HG03521 (cell line): ENCODE data around the gene ITPR1.

Source experiments
- ATAC-seq: cut with Tn5 transposase; IDR thresholded peaks from one replicate; pipeline ENCODE4 v1.9.1; 2021; ENCODE audit warnings: mild to moderate bottlenecking, moderate library complexity; ENCODE audit not compliant: unreplicated experiment

The ITPR1 gene

DNA sequence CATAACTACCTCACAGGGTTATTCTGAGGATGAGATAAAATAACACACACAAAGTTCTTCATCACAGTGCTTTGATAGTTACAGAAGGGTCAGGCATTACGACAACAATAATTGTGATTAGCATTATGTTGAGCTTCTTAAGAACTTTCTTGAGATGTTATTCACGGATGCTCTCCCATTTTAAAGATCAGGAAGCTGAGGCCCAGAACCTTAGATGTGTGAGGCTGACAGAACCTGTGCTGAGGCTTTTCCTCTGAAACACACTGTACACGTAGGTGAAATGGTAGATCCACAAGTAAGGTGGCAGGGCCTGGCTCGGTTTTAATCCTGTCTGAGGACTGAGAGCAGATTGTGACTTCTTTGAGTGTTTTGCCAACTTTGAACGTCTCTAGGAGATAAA is 274.9 kb downstream of the ITPR1 start:
- no peak for ATAC-seq

DNA sequence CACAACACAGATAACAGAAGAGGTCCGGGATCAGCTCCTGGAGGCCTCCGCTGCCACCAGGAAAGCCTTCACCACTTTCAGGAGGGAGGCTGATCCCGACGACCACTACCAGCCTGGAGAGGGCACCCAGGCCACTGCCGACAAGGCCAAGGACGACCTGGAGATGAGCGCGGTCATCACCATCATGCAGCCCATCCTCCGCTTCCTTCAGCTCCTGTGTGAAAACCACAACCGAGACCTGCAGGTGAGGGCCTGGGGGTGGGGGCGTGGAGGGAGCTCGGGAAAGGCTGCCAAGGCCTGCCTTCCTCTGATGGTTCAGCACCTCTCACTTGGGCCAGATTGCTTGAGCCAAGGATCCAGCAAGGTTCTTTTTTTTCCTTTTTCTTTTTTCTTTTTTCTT is 275.4 kb downstream of the ITPR1 start:
- no peak for ATAC-seq

DNA sequence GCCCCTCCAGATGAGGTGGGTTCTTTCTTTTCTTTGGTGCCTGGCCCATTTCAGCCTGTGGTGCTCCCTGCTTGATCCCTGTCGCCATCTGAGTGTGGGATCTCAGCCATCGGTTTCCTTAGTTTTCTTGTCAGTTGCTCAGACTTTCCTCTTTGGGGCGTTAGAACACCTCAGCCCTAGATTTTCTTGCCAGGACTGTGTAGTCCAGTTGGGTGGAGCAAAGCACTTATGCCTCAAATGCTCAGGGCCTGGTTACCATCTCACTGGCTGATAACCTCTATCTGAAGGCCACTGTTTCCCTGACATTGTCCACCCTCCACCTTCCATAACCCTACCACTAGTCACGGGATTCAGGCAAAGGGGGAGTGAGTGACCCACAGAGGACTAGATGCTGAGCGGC is 277.4 kb downstream of the ITPR1 start:
- no peak for ATAC-seq

DNA sequence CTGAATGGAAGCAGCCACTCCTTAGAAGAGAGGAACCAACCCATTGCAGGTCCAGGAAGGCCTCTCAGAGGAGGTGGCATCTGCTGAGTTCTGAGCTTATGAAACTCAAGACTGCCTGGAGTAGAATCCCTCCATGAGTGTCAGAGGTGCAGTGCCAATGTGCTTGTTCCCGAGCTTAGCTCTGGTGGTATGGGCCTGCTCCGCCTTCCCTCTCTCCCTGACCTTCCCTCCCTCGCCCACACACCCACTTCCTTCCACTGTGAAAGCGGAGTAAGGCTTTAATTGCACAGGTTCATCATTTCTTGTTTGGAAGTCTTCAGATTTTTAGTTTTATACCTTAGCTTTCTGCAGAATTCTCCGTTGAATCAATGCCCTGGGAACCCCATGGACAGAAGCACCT is 278.1 kb downstream of the ITPR1 start:
- ATAC-seq: no peak

DNA sequence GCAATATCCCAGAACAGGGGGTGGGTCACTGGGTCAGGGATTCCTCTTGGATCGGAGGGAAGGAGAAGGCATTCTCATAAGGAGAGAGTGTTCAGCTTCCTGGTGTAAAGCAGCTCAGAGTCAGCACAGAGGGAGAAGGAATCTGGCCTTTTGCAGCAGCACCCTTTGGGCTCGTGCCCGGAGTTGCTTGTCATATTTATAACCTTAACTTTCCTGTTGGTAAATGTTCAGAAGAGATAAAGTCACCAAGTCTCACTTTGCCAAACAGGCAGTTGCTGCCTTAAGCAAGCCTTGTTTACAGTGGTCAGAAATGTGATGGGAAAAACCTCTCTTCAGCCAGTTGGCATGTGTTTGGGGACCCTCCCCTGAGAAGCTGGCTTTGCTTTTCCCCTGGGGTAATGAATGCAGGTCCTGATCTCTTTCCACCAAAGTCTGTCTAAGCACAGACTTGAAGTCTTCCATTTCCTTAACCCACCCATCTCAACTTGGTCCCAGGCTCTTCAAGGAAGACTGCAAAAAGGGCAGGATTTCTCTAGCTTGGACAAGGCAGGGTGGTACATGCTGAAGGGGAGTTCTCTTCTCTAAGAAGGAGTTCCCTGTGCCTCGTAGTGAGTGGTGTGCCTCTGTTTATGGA is 279.1 kb downstream of the ITPR1 start:
- ATAC-seq: no peak

DNA sequence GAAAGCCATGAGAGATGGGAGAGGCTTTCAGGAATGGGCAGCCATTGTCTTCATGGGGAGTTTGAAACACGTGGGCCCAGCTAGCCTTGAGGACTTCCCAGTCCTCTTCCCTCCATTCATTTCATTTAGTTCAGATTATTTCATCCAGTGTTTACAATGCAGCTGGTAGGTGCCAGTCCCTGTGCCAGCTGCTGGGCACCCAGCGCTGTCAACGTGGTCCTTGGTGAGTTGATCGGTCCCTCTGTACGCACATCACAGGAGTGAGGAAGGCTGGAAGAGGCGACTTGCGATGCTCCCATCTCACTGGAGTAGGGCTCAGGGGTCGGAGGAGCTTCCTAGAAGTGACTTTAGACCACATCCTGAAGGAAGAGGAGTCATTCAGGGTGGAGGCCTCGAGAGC is 279.7 kb downstream of the ITPR1 start:
- no peak for ATAC-seq

DNA sequence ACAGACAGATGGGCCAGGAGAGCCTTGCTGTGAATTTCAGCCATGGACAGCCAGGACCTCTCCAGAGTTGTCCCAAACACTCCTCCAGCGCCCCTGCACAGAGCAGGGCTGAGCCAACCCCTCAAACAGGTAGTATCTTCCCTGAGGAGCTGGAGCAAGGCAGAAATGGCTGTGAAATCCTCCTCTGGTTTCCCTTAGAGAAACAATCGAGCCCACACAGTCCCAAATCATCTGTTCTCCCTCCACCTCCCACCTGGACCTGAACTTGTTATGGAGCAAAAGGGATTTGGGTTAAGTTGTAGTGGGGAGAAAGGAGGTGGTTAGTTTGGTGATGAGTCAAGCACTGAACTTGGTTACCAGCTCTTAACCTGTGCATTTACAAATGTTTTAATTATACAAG is 280.4 kb downstream of the ITPR1 start:
- no peak for ATAC-seq

DNA sequence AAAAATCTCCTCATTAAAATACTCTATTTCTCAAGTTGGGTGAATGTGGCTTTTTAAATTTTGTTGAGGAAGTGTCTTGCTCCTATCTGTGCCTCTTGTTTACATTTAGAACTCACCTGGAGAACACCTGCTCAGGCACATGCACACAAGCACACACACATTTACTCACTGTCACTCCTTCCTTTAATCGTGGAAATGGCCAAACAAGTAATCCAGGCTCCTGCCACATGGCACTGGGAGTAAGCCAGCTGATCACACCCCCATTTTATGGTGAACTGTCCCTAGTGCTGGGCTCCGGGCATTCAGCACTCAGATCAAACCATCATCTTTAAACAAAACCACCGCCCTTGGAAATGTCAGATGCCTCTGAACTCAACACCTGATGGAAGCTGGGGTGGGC is 281.4 kb downstream of the ITPR1 start:
- no peak for ATAC-seq

DNA sequence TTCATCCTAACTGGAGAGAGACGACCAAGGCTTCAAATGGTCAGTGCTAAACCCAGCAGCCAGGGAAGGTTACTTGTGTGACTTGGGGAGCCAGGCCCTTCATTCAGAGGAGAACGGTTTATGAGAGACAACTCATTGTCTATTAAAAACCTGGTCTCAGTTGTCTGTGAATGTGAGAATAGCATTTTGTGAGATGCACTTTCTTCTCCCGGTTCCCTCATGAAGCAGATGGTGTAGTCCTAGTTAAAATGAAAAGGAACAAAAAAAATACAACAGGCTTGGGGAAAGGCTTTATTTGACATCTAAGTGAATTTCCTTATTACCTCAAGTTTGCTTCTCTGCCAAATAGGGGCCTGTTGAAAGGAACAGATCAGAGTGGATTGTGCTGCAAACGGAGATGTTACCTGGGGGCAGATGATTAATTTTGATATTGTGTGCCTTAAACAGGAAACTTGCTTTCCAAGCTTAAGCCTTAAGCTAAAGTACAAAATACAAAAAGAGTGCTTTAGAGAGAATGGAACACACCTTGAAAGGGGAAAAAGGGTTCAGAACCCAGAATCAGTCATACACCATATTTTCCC is 283.3 kb downstream of the ITPR1 start:
- ATAC-seq: peak; percentile 26

DNA sequence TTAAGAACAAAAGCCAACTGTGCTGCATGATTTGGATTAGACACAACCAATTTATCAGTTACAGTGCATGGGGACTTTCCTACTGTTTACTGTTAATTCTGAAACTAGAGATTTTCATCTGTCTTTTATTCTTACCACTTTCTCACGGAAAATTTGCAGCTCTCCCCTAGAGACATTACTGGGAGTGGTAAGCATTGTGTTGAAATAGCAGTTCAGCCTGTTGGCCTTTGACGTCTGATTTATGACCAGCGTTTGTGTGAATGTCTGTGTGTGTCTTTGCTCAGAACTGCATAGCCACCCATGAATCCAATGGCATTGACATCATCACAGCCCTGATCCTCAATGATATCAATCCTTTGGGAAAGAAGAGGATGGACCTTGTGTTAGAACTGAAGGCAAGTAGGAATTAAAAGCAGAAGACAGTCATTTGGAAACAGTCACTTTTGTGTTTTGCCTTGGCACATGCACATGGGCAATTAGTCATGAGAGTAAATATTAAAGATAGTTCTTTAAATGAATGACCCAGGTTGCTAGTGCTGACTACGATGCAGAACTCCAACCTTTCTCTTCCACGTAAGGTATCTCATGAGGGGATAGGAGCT is 283.9 kb downstream of the ITPR1 start:
- ATAC-seq: peak; percentile 74

DNA sequence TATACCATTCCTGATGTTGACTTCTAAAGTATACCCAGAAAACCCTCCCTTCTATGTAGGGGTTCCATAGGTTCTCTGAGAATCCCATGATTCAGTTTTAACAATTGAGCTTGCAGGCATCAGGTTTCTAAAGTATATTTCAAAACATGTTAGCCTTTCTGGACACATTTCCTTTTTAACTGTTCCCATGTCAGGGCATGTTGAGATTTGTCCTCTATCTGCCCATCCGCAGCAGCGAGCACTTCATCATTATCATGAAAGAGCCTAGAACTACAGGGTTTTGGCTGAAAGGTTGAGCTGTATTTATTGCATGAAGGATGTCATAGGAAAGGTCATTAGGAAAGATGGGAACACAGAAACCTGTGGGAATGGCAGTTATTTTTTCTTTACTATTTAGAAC is 285.0 kb downstream of the ITPR1 start:
- ATAC-seq: no peak

DNA sequence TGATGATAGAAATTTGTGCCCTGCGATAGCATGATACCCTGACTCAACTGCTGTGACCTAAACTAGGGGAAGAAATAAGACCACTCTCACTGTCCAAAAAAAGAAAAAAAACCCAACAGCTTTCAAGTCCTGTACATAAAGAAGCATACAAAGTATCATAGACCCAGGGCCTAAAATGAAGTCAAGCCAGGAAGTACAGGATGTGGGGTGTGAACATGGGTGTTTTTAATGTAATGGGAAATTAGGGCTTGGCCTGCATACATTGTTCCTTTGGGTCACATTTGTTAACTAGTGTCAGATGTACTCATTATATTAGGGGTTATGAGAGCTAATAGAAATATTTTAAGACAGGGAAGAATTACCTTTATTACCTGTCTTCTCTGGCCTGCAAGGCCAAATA is 285.6 kb downstream of the ITPR1 start:
- no peak for ATAC-seq

DNA sequence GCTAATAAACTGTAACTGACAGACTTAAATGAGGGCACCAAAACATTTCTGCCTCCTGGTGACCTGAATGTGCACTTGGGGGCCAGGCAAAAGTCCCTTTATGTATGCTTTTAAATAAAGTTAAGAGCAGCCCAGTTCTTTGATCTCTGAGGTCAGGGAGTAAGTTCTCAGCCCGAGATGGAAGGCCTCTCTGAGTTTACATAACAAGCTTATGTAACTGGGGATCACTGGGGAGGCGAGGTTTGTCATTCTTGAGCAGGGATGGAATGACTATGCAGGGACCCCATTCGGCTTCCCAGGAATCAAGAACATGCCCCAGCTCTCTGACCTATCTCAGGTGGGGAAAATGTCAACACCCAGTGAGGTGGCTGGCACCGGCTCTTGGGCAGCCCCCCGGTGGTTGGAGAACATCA is 287.4 kb downstream of the ITPR1 start:
- ATAC-seq: no peak

DNA sequence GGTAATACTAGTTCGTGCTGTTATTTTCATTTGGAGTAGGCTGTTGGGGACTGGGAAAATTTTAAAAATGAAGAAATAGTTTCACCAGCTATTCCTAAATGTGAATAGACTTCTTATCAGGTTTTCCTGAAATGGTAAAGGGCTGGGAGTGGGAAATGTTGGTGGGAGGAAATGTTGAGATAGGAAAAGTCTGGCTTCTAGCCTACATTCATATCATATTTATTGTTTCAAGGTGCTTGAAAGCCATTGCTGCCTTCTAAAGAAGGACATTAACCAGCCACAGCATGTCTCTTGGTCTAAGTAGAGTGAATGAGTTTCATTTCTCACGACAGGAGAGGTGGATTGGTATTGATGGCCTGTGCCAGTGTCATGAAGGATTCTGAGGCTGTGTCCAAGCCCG is 288.9 kb downstream of the ITPR1 start:
- ATAC-seq: no peak

DNA sequence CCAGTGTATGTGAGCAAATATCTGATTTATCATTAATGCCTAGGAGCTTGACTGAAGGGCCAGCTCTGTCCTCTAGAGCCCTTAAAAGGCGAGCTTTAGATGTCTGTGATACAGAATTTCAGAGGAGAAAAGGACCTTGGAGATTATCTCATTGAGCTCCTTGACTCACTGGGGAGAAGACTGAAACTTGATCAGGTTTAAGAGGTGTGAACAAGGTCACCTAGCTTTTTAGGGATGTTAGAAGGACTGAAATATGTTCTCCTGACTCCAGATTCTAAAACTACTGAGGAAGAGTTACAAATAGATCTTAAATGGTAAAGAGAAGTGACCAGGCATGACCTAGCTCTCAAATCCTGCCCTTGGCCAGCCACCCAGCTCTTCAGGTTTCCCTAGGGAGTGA is 292.4 kb downstream of the ITPR1 start:
- ATAC-seq: no peak

DNA sequence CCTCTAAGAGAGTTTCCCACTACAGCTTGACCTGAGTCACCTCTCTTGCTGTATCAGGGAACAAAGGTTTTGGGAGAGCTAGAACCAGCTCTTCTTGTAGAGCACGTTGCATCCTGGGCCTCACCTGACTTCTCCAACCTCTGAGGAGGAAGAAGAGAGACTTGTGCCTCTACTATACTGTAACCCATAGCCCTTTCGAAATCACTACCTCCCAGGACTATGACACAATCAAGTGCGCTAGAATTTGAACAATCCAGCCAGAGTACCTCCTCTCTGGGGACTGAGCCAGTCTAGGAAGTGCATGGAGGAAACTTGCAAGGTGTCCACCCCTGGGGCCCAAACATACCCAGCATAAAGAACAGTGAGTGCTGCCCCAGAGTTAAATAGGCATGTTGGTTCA is 293.3 kb downstream of the ITPR1 start:
- ATAC-seq: no peak

DNA sequence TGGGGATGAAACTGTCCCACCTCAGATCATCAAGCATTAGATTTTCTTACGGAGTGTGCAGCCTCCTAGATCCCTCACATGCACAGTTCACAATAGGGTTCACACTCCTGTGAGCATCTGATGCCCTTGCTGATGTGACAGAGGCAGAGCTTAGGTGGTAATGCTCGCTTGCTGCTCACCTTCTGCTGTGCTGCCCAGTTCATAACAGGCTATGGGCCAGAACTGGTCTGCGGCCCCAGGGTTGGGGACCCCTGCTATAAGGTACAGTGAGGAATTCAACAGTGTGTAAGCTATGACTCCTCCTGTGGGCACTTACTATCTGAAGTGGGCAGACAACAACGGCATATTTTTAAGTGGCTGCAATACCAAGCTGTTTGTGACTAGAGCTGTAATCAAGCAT is 298.2 kb downstream of the ITPR1 start:
- ATAC-seq: no peak

DNA sequence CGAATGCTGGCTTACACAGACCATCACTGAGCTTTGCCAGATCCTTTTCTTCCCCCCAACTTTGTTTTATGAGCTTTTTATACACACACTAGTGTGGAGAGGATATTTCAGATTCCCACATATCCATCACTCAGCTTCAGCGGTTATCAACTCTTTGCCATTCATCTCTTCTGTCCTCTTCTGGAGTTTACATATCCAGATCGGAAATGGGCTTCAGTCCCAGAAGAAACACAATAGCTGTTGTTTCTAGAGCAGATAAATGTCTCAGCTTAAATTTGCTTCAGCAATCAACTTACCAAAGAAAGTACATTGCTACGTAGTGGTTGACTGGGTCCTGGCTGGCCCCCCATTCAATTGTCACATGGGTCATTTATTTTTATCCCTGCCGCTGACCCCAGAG is 300.2 kb downstream of the ITPR1 start:
- no peak for ATAC-seq

DNA sequence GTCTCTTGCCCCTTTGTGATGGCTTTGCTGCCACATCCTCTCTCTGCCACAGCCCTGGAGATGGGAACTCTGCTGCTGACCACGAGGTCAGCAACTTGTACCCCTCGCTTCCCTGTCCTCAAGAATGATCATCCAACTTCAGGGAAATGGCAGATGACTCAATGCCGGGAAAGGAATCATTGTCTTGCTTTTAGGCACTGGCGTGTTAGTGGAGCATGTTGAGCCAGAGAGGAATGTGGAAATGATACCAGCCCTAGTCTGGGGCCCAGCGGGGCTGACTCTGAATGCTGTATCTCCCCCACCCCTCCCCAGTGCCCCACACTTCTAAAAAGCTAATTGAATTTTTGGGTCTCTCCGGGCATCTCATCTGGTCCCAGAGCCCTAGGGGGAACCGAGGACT is 301.2 kb downstream of the ITPR1 start:
- ATAC-seq: no peak

DNA sequence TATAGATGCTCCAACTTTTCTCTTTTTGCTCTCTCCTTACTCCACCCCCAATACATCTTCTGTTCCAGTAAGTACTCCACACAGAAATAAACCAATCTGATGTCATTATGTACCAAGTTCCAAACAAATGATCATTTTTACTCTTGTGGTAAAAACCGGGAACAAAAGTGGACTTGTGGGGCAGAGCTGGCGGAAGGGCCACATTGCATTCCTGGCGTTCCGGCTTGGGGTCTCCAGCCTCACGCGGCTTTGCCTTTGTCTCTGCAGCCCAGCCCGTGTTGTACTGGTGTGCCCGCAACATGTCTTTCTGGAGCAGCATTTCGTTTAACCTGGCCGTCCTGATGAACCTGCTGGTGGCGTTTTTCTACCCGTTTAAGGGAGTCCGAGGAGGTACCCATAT is 301.6 kb downstream of the ITPR1 start:
- ATAC-seq: no peak

DNA sequence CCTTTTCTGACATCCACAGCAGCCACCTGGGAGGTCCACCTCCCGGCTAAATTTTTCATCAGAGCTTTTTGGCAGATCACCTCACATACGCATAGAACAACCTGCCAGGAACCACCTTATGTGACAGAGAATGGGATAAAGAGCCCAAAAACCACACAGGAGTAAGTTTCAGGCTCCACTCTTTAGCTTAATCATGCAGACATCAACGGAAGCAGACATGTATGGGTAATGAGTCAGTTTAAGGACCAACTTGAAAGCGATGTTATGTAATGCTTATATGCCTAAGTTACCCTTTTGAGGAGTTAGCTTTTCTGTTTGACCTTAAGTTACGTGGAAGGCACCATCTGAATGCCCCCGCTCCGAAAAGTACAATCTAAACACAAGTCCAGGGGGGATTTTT is 302.8 kb downstream of the ITPR1 start:
- ATAC-seq: no peak

DNA sequence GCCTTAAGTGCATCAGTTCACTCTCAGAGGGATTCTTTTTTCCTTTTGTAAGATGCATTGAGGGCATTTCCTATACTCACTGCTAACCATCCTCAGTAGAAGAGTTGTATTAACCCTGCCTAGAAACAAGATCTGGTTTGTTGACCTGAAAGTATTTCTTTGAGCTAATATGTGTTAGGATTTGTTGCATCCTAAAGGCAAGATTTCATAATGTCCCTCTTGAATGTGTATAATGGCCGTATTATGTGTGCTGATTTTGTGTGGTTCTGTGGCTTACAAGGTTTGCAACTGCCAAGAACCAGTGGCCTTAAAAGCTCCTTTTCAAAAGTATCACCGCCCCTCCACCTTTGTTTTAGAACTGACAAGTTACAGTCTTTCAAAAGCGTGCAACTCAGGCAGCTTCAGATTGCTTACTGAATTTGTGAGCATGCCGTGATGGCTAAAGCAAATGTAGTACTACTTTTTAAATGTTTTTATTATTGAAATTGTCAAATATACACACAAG is 304.1 kb downstream of the ITPR1 start:
- ATAC-seq: no peak
